ENCODE results near the gene TMEM273. TPM values are rescaled to one million over a fixed set of nuclear protein-coding genes. Genes with fewer than 3 reads are reported as not detected.

Gene TMEM273
- total and polyA plus RNA-seq, 2 of the 4 experiments (the other 2 are of a cell fraction), result not detected

DNA sequence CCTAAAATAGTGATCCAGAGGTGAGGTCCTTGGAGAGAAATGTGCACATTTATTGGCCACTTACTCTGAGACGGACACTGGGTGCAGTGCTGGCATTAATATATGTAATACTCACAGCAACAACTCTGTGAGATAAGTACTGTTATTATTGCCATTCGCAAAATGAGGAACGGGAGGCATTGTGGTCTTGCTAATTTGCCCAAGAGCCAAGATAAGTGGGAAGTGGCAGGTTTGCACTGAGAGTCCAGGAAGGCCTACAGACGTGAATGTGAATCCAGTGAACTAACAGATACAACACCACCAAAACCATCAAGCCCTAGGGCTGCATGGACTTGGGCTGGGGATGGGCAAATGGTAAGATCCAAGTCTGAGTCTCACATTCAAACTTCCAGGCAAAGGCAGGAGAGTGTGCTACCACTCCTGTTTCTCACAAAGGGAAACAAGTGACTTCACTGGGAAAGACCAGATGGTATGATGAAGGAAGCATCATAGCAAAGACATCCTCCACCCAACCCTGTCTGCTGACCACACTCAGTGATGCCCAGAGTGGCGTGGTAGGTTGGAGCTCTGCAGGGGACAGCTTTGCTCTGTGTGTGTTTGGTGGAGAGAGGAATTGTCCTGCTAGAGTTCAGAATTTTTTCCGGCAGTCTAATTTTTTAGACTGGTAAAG is 19.2 kb downstream of the TMEM273 start:
- no TSS peak for BruUV-seq (replicated peaks)
- no peak for ATAC-seq (ENCODE audit: low read depth)
- WGBS, 2 experiments (ENCODE audit: extremely low coverage in 2 of 2, insufficient read length in 1 of 2), result no CpG with 5 or more reads among the region's 6 CpGs

More for the DNA sequence above, 19.2 kb downstream of the TMEM273 start:
- H3K9me1 ChIP-seq (ENCODE audit: insufficient read depth, low read length), result no peaks in the 10 kb centered on the region; the same call in 1 of the 2 replicates
- H2AFZ ChIP-seq (replicated peaks; ENCODE audit: low read length, poor library complexity), result no peak overlapping the region
- no peaks in the 10 kb centered on the region for H4K20me1 ChIP-seq (ENCODE audit: insufficient read depth, low read length)
- H2BK20ac ChIP-seq (ENCODE audit: low read depth, low read length), result no peak overlapping the region
- no peak overlapping the region for H3K9ac ChIP-seq (ENCODE audit: low read depth, low read length)
- no peak overlapping the region for H3K4me3 ChIP-seq (ENCODE audit: insufficient read depth, low read depth, low read length)
- H2BK15ac ChIP-seq (ENCODE audit: low read depth, low read length), result no peak overlapping the region
- H3K36me3 ChIP-seq (ENCODE audit: control insufficient read depth, insufficient read depth, low read length), result no peaks in the 10 kb centered on the region
- CTCF ChIA-PET, result no interaction called here
- 0 out of 2 replicates have a peak overlapping the region, but pooled peaks have one; percentile 6 for H4K91ac ChIP-seq (ENCODE audit: insufficient read depth, low read depth, low read length)
- H2BK120ac ChIP-seq (ENCODE audit: low read depth, low read length), result no peak overlapping the region
- H3K9me3 ChIP-seq (ENCODE audit: control insufficient read depth, insufficient read depth, low read length), result no peaks in the 10 kb centered on the region
- no peaks in the 10 kb centered on the region for H3K4me1 ChIP-seq (ENCODE audit: control insufficient read depth, insufficient read depth, low read length)
- H3K23ac ChIP-seq (ENCODE audit: low read depth, low read length), result no peak overlapping the region
- POLR2A ChIA-PET (ENCODE audit: unreplicated experiment), result no interaction called here
- no peak overlapping the region for H3K18ac ChIP-seq (ENCODE audit: low read depth, low read length)
- no peak overlapping the region for H3K56ac ChIP-seq (ENCODE audit: extremely low read depth, insufficient read depth, low read length)
- no peak overlapping the region for H3K27ac ChIP-seq (ENCODE audit: insufficient read depth, low read length)
- H4K8ac ChIP-seq (ENCODE audit: low read depth in 2 of 2, low read length in 2 of 2), result no peak overlapping the region
- DNase-seq, result peak; percentile 74
- TF ChIP-seq ELK1 (IDR thresholded peaks at IDR 0.05; ENCODE audit: borderline replicate concordance, low read depth, low read length) (no peak), FOS (IDR thresholded peaks at IDR 0.05; ENCODE audit: low read depth, low read length) (no peak)
- TF ChIP-seq, protein P1, sequence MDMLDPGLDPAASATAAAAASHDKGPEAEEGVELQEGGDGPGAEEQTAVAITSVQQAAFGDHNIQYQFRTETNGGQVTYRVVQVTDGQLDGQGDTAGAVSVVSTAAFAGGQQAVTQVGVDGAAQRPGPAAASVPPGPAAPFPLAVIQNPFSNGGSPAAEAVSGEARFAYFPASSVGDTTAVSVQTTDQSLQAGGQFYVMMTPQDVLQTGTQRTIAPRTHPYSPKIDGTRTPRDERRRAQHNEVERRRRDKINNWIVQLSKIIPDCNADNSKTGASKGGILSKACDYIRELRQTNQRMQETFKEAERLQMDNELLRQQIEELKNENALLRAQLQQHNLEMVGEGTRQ (IDR thresholded peaks at IDR 0.05; ENCODE audit: low read depth, low read length), result no peak
- H3K4ac ChIP-seq (ENCODE audit: low read depth, low read length), result peak overlapping the region; percentile 5; the same call in 1 of the 2 replicates
- H2AK9ac ChIP-seq (replicated peaks; ENCODE audit: low read depth, low read length, poor library complexity), result no peak overlapping the region
- no peaks in the 10 kb centered on the region for H3K27me3 ChIP-seq (ENCODE audit: control insufficient read depth, insufficient read depth, low read length)
- in situ Hi-C loops (cut with MboI; ENCODE audit: low sequenced_read_pairs), result no loop called here
- intact Hi-C loops (cut with micrococcal nuclease), result loop anchor here (10.0 kb wide), 1 partner anchor 346 kb away; no protein-coding TSS in a partner anchor
- no peak overlapping the region for H3K14ac ChIP-seq (replicated peaks; ENCODE audit: low read depth, low read length)
- no peak overlapping the region for H3K4me2 ChIP-seq (ENCODE audit: low read depth, low read length)
- no peaks in the 10 kb centered on the region for H3K79me1 ChIP-seq (ENCODE audit: low read depth in 1 of 2, low read length in 2 of 2)
- H4K5ac ChIP-seq (ENCODE audit: low read depth, low read length), result no peak overlapping the region
- dilution Hi-C loops (cut with HindIII; ENCODE audit: low sequenced_read_pairs, unreplicated experiment), result no loop called here
- no peak overlapping the region for H2BK5ac ChIP-seq (ENCODE audit: low read depth, low read length, poor library complexity, severe bottlenecking)
- peak overlapping the region; percentile 20; the same call in 1 of the 2 replicates for H2AK5ac ChIP-seq (ENCODE audit: low read depth, low read length)
